Endometrium (tissue), 2 donors: ENCODE measurements around the gene RAD51B.

Experiments used
- FAIRE-seq: peaks from 2 replicates; lab custom pipeline; 2012; peaks lifted over from hg19 to GRCh38; lab: Jason Lieb, UNC
- donor health status: control.
- donor health status: control.

The RAD51B gene

DNA sequence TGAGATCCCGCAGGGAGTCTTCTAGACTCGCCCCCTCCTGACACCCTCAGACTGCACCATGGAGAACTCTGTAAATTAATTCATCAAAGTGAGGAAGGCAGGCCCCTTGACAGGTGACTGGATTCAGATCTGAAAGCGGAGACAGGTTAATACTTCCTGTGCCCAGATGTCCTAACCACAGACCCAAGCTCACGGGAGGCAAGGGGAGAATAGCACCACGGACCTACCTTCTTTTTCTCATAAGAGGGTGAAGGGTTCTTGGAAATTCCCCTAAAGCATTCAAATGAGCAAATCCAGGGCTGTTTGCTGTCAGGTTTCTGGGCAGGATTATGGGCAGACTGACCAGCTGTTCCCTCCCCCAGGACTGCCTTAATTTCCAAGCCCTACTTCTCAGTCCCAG lies 803.3 kb downstream of the RAD51B start:
- no peak for FAIRE-seq

DNA sequence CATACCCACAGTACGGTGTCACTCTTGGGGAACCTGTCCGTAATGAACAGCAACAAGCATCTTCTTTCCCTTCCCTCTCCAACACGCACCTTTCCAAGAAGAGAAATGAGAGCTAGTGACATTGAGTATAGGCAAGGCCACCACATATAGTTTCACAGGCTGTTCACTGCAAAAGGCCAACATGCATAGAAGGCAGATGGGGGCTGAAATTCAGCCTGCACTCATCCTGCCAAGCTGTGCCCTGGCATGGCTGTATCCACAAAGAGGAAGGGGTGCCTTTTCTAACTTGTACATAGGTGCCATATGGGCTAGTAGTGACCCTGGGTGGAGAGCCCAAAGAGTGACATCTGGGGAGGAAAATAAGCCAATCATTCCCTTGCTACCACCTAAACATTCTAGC lies 803.7 kb downstream of the RAD51B start:
- FAIRE-seq: no peak

DNA sequence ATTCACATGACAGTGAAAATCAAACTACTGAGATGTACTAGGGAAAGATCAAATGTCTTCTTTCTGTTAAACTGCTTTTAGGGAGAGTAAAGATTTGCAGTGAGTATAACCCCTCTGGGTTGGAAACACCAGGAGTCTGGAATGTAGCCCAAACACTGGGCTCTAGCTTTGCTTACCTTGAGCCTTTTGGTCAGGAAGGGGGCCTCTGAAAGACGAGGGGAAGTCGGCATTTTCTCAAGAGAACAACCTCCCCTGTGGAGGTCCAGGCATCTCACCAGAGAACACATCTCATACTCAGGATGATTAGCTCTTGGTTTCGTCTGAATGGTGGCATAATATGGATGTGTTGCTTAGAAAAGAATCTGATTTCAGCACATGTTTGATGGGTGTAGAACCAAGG lies 804.2 kb downstream of the RAD51B start:
- no peak for FAIRE-seq

- FAIRE-seq: no peak
These were observed 805.1 kb downstream of the RAD51B start for GRCh38 chr14:68624541-68625220.

DNA sequence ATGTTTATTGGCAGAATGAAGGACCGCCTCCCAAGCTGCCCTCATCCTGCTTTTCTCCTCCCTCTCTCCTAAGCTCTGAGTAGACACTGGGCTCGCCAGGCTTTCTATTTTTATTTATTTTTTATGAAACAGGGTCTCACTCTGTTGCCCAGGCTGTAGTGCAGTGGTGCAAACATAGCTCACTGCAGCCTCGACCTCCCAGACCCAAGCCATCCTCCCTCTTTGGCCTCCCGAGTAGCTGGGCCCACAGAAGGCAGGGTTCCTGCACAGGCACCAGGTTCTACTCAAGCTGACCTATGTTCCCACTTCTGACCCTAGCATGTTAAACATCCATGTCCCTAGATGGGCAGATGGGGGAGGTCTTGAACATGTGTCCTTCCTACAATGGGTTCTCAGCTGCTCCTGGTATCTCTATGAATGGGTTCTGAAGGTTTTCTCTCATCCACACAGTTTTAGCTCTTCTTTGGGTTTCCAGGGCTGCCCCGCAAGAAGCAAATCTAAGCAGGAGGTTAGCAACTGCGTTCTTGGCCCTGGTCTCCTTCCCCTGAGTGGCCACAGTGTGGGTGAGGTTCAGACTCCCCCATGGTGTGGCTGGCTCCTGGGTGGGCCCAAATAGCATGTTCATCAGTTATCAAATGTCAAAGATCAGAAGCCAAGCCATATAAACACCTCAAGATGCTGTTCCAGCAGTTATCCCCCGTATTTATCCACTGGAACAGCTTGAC lies 805.9 kb downstream of the RAD51B start:
- FAIRE-seq: no peak

- no peak for FAIRE-seq
These were observed 806.8 kb downstream of the RAD51B start for GRCh38 chr14:68626386-68626785.

DNA sequence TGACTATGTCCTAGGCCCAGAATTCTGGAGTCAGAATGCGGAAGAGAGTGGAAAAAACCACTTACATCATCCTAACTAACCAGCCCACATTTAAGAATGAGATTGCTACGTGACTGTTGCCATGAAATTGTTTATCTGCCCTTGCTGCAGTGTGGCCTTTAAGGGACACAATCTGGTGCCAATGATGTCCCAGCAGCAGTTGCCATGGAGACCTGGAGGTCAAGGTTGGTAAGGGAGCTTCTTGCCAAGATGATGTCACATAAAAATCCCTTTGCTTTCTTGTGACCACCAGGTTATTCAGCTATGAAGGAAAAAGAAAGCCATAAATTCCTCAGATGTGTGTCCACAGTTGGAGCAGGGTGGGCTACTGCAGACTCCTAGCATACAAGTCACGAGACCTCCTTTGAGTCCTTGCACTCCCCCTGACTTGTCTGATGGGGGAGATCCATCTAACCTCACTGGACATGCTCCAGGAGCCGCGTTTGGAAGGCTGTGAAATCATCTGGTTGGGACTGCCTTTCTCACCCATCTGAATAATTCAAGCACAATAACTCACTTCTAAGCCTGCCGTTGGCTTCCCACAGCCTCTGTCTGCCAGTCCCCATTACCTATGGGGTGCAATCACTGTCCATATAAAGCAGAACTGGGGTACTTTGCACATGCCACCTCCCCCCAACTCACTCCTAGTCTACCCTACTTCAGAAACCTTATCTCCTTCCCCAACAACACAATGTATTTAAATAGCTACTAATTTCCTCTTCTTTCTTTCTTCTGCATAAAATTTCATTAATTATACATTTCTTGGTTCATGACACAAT lies 807.7 kb downstream of the RAD51B start:
- FAIRE-seq: no peak

DNA sequence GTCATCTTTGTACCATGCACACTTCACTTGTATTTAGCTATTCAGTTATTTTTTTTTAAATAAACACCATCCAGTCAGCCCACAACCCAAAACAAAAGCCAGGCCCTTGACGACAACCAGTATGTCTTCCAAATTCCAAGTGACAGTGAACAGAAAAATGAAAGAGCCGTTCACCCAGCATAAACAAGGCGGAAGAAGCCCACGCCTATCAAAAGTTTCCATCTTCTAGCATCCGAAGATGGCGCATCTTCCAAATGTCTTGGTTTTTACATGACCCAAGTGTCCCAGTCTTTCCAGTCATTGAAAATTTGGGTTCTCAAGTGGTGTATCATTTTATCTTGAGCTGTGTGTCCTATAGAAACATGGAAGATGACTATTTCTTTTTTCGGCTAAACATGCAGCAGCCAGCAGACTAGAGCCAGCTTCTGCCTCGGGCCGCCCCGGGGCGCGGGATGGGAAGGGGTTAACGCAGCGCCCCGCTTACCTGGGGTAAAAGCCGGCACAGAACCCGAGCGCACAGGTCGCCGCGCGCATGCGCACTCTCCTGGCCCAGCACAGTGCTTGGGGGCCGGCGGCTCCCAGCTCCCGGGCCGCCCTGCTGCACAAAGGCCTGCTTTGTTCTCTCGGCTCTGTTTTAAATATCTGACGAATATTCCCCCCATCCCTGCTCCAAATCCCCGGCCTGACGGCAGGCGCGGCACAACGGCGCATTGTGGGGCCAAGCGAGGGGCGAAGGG lies 808.5 kb downstream of the RAD51B start:
- no peak for FAIRE-seq

- no peak for FAIRE-seq
These were observed 809.2 kb downstream of the RAD51B start for GRCh38 chr14:68628605-68629310.

GRCh38 chr14:68630081-68630571 lies 810.5 kb downstream of the RAD51B start:
- no peak for FAIRE-seq

GRCh38 chr14:68630611-68631393 lies 811.2 kb downstream of the RAD51B start:
- FAIRE-seq: no peak

DNA sequence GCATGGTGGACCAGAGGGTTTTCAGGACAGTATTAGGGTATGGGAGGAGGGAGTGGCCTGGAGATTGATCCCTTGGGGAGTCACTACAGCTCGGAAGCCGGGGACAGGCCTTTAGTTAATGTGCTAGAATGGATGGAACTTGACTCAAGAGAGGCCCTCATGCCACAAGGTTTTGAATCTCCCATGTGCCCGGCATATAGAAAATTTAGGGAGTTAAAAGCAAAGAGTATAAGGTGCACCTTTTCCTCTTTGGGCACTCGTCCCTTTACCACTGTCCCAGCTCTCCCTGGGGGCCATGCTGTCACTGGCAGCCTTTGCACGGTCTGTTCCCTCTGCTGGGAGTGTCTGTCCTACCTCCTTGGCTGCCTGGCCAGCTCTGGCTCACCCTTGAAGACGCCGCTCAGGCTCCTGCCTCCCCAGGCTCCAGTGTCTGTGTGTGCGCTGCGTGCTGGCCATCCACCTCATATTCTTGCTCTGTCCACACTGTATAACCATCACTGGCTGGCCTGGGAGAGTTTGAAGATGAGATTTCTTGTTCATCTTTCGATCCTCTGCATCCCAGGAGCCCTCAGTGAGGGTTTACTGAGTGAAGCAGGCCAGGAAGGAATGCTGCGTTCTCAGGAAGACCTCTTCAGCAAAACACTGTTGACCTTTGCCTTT lies 811.9 kb downstream of the RAD51B start:
- FAIRE-seq: no peak

DNA sequence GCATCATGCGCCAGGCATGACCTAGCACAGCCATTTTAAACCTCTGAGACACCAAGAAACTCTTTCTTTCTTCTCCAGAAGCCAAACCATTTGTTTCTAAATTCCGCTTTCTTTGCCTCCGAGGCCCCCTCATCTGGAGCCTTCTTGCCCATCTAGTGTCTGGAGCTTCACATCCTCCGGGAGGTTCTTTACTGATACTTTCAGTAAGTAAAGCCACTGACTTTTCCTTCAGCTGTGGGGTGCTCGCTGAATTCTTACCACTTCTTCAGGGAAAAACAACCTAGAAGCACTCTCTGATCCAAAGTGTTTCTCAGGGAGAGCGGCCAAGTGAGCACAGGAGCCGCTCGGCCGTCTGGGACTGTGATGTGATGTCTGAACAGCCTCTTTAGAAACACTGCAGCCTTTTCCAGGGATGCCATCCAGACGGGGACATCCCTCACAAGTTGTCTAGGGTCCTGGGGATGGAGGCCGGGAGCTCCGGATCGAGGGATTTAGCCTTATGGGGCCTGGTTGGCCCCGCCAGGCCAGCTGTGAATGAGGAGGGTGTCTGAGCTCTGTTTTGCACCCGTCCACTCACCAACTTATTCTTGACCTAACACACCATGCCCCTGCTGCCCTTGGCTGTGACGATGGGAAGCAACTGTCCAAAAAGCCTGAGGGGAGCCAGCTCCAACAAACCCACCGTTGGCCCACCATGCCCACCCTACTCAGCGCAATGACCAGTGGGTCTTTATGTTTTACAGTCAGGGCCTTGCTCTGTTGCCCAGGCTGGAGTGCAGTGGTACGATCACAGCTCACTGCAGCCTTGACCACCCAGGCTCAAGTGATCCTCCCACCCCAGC lies 812.7 kb downstream of the RAD51B start:
- FAIRE-seq: no peak

DNA sequence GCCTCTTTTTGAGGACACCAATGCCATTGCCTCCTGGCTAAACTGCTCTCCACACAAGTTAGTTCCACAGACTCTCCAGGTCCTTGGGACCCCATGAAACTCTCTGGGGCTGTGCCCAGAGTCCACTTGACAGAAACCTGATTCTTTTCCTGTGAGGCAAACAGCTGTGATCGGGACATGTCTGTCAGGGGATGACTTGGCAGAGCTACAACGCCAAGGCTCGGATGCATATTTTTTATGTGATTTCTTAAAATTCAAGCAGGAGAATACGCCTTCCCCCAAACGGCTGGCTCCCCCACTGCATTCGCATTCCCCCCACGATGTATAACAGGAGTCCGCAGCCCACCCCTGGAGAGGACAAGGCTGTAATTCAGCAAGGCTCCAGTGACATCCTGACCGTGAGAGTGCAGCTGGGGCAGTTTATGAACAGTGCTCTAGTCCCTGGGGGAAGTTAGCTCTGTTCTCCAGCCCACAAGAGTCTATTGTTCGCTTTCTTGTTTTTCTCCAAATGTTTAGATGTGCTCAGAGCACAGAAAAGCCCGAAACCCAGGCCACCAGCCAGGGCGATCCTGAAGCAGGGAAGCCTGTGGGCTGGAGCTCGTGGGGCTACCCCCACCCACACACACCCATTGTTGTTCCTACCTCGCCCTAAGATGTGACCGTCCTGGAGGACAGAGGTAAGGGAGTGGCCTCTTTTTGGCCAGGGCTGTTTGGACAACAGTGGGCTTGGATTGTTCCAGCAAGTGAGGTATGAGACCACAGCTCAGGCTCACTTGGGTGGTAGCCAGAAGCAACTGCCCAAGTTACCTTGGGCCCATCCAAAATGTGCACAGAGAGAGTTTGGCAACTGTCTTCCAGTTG lies 813.8 kb downstream of the RAD51B start:
- FAIRE-seq: peak; percentile 91

DNA sequence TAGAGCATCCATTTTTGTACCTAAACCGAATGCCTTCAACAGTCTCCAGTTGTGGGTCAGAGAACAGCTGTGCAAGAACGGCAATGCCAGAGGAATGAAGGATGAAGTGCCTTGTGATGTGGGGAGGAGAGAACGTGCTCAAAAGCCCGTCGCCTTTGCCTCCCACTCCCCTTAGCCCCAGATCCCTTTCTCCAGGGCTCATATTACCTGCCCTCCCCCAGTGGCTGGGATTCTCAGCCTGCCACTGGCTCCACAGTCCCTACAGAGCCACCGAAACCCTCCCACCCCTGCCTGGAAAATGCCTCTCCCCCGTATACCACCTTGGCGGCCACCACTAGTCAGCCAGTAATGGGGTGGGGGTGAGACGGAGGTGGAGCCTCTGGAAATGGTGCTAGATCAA lies 814.8 kb downstream of the RAD51B start:
- FAIRE-seq: no peak

- peak; percentile 63 for FAIRE-seq
These were observed 815.5 kb downstream of the RAD51B start for GRCh38 chr14:68634874-68635595.

- no peak for FAIRE-seq
These were observed 817.0 kb downstream of the RAD51B start for GRCh38 chr14:68636597-68636996.
